ENCODE measurements around the gene YBEY.

YBEY gene

GRCh38 chr21:46334351-46335140 is 48.4 kb downstream of the YBEY start:
- H3K4me3 ChIP-seq (replicated peaks in 1 of 2; ENCODE audit: low read depth in 2 of 2, low read length in 2 of 2): no peak overlapping the region
- TF ChIP-seq, protein P1, sequence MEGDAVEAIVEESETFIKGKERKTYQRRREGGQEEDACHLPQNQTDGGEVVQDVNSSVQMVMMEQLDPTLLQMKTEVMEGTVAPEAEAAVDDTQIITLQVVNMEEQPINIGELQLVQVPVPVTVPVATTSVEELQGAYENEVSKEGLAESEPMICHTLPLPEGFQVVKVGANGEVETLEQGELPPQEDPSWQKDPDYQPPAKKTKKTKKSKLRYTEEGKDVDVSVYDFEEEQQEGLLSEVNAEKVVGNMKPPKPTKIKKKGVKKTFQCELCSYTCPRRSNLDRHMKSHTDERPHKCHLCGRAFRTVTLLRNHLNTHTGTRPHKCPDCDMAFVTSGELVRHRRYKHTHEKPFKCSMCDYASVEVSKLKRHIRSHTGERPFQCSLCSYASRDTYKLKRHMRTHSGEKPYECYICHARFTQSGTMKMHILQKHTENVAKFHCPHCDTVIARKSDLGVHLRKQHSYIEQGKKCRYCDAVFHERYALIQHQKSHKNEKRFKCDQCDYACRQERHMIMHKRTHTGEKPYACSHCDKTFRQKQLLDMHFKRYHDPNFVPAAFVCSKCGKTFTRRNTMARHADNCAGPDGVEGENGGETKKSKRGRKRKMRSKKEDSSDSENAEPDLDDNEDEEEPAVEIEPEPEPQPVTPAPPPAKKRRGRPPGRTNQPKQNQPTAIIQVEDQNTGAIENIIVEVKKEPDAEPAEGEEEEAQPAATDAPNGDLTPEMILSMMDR (IDR thresholded peaks at IDR 0.05; ENCODE audit: low read depth, low read length): no peak
- no peak for DNase-seq (ENCODE audit: low read depth in 2 of 2)

GRCh38 chr21:46336603-46337002 is 50.5 kb downstream of the YBEY start:
- DNase-seq (ENCODE audit: low read depth in 2 of 2): no peak
- H3K4me3 ChIP-seq (replicated peaks in 1 of 2; ENCODE audit: low read depth in 2 of 2, low read length in 2 of 2): no peak overlapping the region
- TF ChIP-seq, protein P1 (IDR thresholded peaks at IDR 0.05; ENCODE audit: low read depth, low read length): no peak

GRCh38 chr21:46340998-46341397 is 54.9 kb downstream of the YBEY start:
- DNase-seq (ENCODE audit: low read depth in 2 of 2): no peak
- TF ChIP-seq, protein P1 (IDR thresholded peaks at IDR 0.05; ENCODE audit: low read depth, low read length): no peak

DNA sequence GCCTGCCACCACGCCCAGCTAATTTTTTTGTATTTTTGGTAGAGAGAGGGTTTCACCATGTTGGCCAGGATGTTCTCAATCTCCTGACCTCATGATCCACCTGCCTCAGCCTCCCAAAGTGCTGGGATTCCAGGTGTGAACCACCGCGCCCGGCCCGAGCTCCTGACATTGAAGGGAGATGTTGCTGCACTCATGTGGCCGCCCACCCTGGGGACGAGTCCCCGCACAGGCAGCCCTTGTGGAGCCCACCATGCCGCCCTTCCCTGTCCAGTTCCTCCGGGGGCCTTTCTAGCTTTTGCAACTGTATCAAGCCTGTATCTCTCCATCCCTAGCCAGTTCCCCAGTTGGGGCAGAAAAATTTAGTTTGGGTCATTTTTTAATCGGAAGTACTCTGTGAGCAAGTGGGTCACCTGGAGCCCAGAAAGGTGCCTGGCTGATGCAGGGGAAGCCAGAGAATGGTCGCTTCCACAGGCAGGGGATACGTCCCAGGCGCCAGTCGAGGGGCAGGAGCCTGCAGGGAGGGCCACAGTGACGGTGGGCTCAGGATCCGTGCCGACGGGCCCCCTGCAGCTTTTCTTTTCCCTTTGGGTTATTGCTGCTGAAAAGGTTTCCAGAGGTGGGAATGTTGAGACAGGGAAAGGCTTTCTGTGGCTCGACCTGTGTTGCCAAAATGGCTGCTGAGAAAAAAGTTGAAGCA is 58.2 kb downstream of the YBEY start:
- TF ChIP-seq, protein P1 (IDR thresholded peaks at IDR 0.05; ENCODE audit: low read depth, low read length): no peak
- H3K4me3 ChIP-seq (replicated peaks in 1 of 2; ENCODE audit: low read depth in 2 of 2, low read length in 2 of 2): no peak overlapping the region
- DNase-seq (ENCODE audit: low read depth in 2 of 2): no peak

More at GRCh38 chr21:46340998-46341397, 54.9 kb downstream of the YBEY start:
- no peak overlapping the region for H3K4me3 ChIP-seq (replicated peaks in 1 of 2; ENCODE audit: low read depth in 2 of 2, low read length in 2 of 2)

GRCh38 chr21:46345861-46346260 is 59.7 kb downstream of the YBEY start:
- no peak for DNase-seq (ENCODE audit: low read depth in 2 of 2)
- TF ChIP-seq, protein P1 (IDR thresholded peaks at IDR 0.05; ENCODE audit: low read depth, low read length): no peak
- no peak overlapping the region for H3K4me3 ChIP-seq (replicated peaks in 1 of 2; ENCODE audit: low read depth in 2 of 2, low read length in 2 of 2)

- no peak overlapping the region for H3K4me3 ChIP-seq (replicated peaks in 1 of 2; ENCODE audit: low read depth in 2 of 2, low read length in 2 of 2)
- TF ChIP-seq, protein P1 (IDR thresholded peaks at IDR 0.05; ENCODE audit: low read depth, low read length): no peak
- no peak for DNase-seq (ENCODE audit: low read depth in 2 of 2)
These were observed 60.4 kb downstream of the YBEY start for GRCh38 chr21:46346296-46347202.
